Thyroid gland (tissue), 4 donors: Measurements from ENCODE around the gene BLACAT1. TPM values are rescaled to one million over a fixed set of nuclear protein-coding genes. Genes with fewer than 3 reads are reported as not detected.

Source experiments
- DNase-seq, 2 donors: peaks; one replicate each; pipeline ENCODE4 v3.0.0-alpha.2; 2019
- H3K27ac ChIP-seq, 3 donors: fragments of 200-600 bp; sonication (generic); 1 replicate in 2 of 3; 2 replicates in 1 of 3; pipeline ENCODE4 v1.5.1; 2016 to 2019; ENCODE audit warnings: mild to moderate bottlenecking in 1 of 3, moderate library complexity in 1 of 3
- H3K27me3 ChIP-seq: fragments of 200-600 bp; sonication (generic); one replicate; pipeline ENCODE4 v1.5.1; 2019
- H3K36me3 ChIP-seq, 2 donors: fragments of 200-600 bp; sonication (generic); one replicate each; pipeline ENCODE4 v1.5.1; 2016 to 2019
- H3K4me1 ChIP-seq, 2 donors: fragments of 200-600 bp; sonication (generic); one replicate each; pipeline ENCODE4 v1.5.1; 2017 to 2019
- H3K4me3 ChIP-seq, 3 donors: fragments of 200-600 bp; sonication (generic); replicated peaks in 1 of 3; 1 replicate in 2 of 3; 2 replicates in 1 of 3; pipeline ENCODE4 v1.5.1; 2016; ENCODE audit warnings: mild to moderate bottlenecking in 1 of 3
- H3K9me3 ChIP-seq: fragments of 200-600 bp; sonication (generic); one replicate; pipeline ENCODE4 v1.5.1; 2017
- CTCF ChIP-seq, 6 experiments: fragments of 200-600 bp in 3 of 6; fragments of 450-650 bp in 3 of 6; sonication (generic) in 3 of 6; IDR thresholded peaks; one replicate each; pipeline ENCODE4 v1.5.1; 2016 to 2019; ENCODE audit warnings: antibody characterized with exemption in 6 of 6, mild to moderate bottlenecking in 2 of 6, inconsistent platforms in 1 of 6, moderate library complexity in 1 of 6
- POLR2A ChIP-seq, 2 donors: fragments of 450-650 bp; IDR thresholded peaks; one replicate each; pipeline ENCODE4 v1.6.1; 2017; ENCODE audit warnings: antibody characterized with exemption in 2 of 2, mild to moderate bottlenecking in 2 of 2, moderate library complexity in 1 of 2
- WGBS, 2 donors: methylation state at CpG; one replicate each; pipeline ENCODE4 v1.1.5; 2017; 5-methylcytosine and 5-hydroxymethylcytosine counted together
- intact Hi-C: fragments of 100-400 bp; cut with DNase I; formaldehyde crosslinking; loops from one replicate; pipeline ENCODE4 v1.15.1; 2023
- total RNA-seq, 4 donors: library from RNA; depleted of rRNA; stranded (reverse); fragments of >200 nt; gene quantifications; one replicate each; pipeline ENCODE4 v1.2.3, GENCODE V29; 2016

The BLACAT1 gene
- total RNA-seq, 4 donors from 2014 or later = 2.3 to 4.2 (median 3.2) TPM

- peak overlapping the region; percentile 14 to 60 (median 18) for H3K4me3 ChIP-seq
- WGBS, 2 donors = 5 to 9% methylated on average over 25 to 32 of the region's 32 CpGs
- TF ChIP-seq CTCF (IDR thresholded peaks at IDR 0.05) = peak; percentile 47 to 89 (median 80)
- no peak for TF ChIP-seq POLR2A (IDR thresholded peaks at IDR 0.05)
- no peak overlapping the region for H3K27ac ChIP-seq
- H3K36me3 ChIP-seq = no peaks in the 10 kb centered on the region
- no peaks in the 10 kb centered on the region for H3K27me3 ChIP-seq
- H3K4me1 ChIP-seq = peaks cover 0 to 11% of the 10 kb centered on the region in 2 donors
- H3K9me3 ChIP-seq = no peaks in the 10 kb centered on the region
- intact Hi-C loops = no loop called here
- peak; percentile 52 to 68 for DNase-seq
These were observed 25.0 kb downstream of the BLACAT1 start for GRCh38 chr1:205430696-205431305.

GRCh38 chr1:205429762-205430695 is 25.8 kb downstream of the BLACAT1 start:
- Histone ChIP-seq H3K27ac (no peak overlapping the region), H3K9me3 (no peaks in the 10 kb centered on the region), H3K4me1 (peaks cover 0 to 11% of the 10 kb centered on the region in 2 donors), H3K4me3 (peak overlapping the region; percentile 14 to 60 (median 18)), H3K36me3 (no peaks in the 10 kb centered on the region), H3K27me3 (no peaks in the 10 kb centered on the region)
- 55 to 58% methylated on average over 21 to 22 of the region's 29 CpGs for WGBS, 2 donors
- no peak for DNase-seq
- no peak for TF ChIP-seq POLR2A (IDR thresholded peaks at IDR 0.05)
- intact Hi-C loops = no loop called here

- no peaks in the 10 kb centered on the region for H3K9me3 ChIP-seq
- no peak overlapping the region for H3K4me3 ChIP-seq
- no peak for DNase-seq
- no peaks in the 10 kb centered on the region for H3K27me3 ChIP-seq
- TF ChIP-seq CTCF (IDR thresholded peaks at IDR 0.05) = no peak
- TF ChIP-seq POLR2A (IDR thresholded peaks at IDR 0.05) = no peak
- no peaks in the 10 kb centered on the region for H3K36me3 ChIP-seq
- intact Hi-C loops = no loop called here
- no peak overlapping the region for H3K27ac ChIP-seq
- 61 to 65% methylated on average over 8 of the region's 8 CpGs for WGBS, 2 donors
- H3K4me1 ChIP-seq = peaks cover 0 to 7% of the 10 kb centered on the region in 2 donors
These were observed 30.8 kb downstream of the BLACAT1 start for GRCh38 chr1:205424901-205425600.

DNA sequence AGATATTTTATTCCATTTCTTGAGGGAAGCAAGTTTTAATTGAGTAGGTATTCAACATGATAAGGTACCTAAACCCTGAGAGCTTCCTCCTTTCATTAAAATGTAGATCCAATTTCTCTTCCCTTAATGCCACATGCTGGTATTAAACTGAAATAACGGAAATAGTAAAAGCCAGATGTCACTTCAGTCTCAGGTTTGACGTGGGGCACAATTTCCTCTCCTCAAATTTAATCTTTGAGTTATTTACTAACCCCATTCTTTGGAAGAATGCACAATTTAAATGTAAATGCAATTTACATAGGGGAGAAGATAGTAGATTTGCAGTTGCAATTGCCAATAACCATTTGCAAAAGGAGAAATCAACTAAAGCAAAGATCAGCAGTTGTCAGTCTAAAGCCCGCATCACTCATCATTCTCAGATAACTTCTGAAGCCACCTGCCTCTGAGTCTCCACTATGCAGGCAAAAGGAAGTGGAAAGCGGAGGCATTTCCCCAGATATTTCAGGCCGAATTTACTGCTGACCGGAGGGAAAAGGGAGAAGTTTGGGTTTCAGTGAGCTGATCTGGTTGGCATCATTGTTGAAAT is 31.9 kb downstream of the BLACAT1 start:
- TF ChIP-seq CTCF (IDR thresholded peaks at IDR 0.05) = no peak
- TF ChIP-seq POLR2A (IDR thresholded peaks at IDR 0.05) = no peak
- Histone ChIP-seq H3K4me3 (no peak overlapping the region), H3K9me3 (no peaks in the 10 kb centered on the region), H3K27me3 (no peaks in the 10 kb centered on the region), H3K27ac (no peak overlapping the region), H3K36me3 (no peaks in the 10 kb centered on the region), H3K4me1 (peaks cover 0 to 7% of the 10 kb centered on the region in 2 donors)
- 89 to 91% methylated on average over 6 of the region's 6 CpGs for WGBS, 2 donors
- DNase-seq = no peak
- intact Hi-C loops = no loop called here

DNA sequence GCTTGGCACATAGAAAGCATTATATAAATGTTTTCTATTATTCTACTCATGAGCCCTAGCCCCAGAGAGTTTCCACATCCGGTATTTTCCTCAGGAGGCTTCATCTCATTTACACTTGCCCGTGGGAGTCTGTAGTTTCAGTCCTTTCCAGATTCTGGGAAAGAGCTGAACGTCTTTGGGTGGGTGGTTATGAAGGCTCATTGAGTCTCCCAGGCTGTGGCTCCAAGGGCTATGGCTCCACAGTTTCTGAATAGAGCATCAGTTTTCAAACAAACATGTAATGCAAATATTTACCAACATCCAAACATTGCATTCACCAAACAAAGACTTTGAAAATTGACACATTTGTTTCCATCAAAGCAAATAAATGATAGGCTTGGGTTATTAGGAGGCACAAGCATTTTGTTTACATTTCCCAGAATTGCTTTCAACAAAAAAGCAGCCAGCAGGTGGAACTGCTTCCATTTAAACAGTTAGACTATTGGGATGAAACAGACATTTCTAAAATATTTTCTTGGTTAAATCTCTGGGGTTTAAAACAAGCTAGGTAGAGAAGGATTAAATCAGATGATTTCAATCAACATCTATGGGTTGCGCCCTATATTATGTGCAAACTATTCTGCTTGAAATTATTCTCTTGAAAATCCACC is 32.7 kb downstream of the BLACAT1 start:
- H3K36me3 ChIP-seq = no peaks in the 10 kb centered on the region
- intact Hi-C loops = no loop called here
- peak in 3 of 6 experiments; percentile 34 to 43 (median 36) for TF ChIP-seq CTCF (IDR thresholded peaks at IDR 0.05)
- no peak for TF ChIP-seq POLR2A (IDR thresholded peaks at IDR 0.05)

More for the DNA sequence above, 32.7 kb downstream of the BLACAT1 start:
- Histone ChIP-seq H3K4me1 (peaks cover 0 to 7% of the 10 kb centered on the region in 2 donors), H3K9me3 (no peaks in the 10 kb centered on the region), H3K27me3 (no peaks in the 10 kb centered on the region), H3K4me3 (no peak overlapping the region), H3K27ac (no peak overlapping the region)
- WGBS, 2 donors = 49 to 64% methylated on average over 4 of the region's 4 CpGs
- DNase-seq = no peak
